AG04450 (cell line): ENCODE results near the gene CAPN1. TPM values are rescaled to one million over a fixed set of nuclear protein-coding genes. Genes with fewer than 3 reads are reported as not detected.
A peak's percentile ranks its signal among the peaks of the same experiment; 100 is the strongest.

Experiments used
- CTCF ChIA-PET: fragments of 300-600, 350-600 bp; formaldehyde crosslinking; extraction: SDS; loops from one replicate; lab custom pipeline; 2022; ENCODE audit warnings: antibody characterized with exemption, inconsistent platforms; lab: Charles Lee
- POLR2A ChIA-PET: fragments of 350-600 bp; formaldehyde crosslinking; extraction: SDS; loops from one replicate; lab custom pipeline; 2021; ENCODE audit warnings: antibody characterized with exemption, inconsistent platforms; lab: Yijun Ruan, JAX
- DNase-seq: peaks from one replicate; pipeline ENCODE4 v3.0.0-alpha.2; 2011; ENCODE audit warnings: low read depth, low spot score
- H3K27ac ChIP-seq: one replicate; pipeline ENCODE4 v1.5.1; 2012; ENCODE audit warnings: low read depth, low read length, control low read depth
- H3K27me3 ChIP-seq: one replicate; pipeline ENCODE4 v1.6.0; 2012; ENCODE audit warnings: low read length; ENCODE audit not compliant: control insufficient read depth, insufficient read depth
- H3K4me3 ChIP-seq: 2 replicates; pipeline ENCODE4 v1.5.1; 2011; ENCODE audit warnings: mild to moderate bottlenecking, low read depth, low read length, control low read depth
- H3K9me3 ChIP-seq: 2 replicates; pipeline ENCODE4 v1.5.1; 2012; ENCODE audit warnings: low read length; ENCODE audit not compliant: control insufficient read depth, insufficient read depth
- CTCF ChIP-seq: IDR thresholded peaks from 2 replicates; pipeline ENCODE4 v1.5.1; 2011; ENCODE audit warnings: low read depth, low read length, control low read depth, inconsistent platforms
- polyA plus RNA-seq: library from polyadenylated mRNA; depleted of rRNA; stranded (reverse); fragments of >200 nt; gene quantifications from 2 replicates; pipeline ENCODE4 v1.2.3, GENCODE V29; 2011

Gene CAPN1
- polyA plus RNA-seq, 1 experiment = 84.1 TPM

- no peak for DNase-seq
Observed at GRCh38 chr11:65204646-65205601, 23.2 kb downstream of the CAPN1 start.

GRCh38 chr11:65205602-65205967 lies 23.9 kb downstream of the CAPN1 start:
- Histone ChIP-seq H3K27ac (no peak overlapping the region), H3K4me3 (no peak overlapping the region), H3K27me3 (no peaks in the 10 kb centered on the region), H3K9me3 (no peaks in the 10 kb centered on the region; the same call in 1 of the 2 replicates)
- CTCF ChIA-PET = interaction anchor here (0.6 to 2.0 kb wide), 7 partner anchors 9 to 129 kb away, joined by 3 to 5 read pairs (median 3); partner anchors contain the start of genes CAPN1 and DPF2
- POLR2A ChIA-PET = no interaction called here
- TF ChIP-seq CTCF = no peak
- DNase-seq = no peak

More at GRCh38 chr11:65204646-65205601, 23.2 kb downstream of the CAPN1 start:
- ChIA-PET CTCF (interaction anchor here (0.6 to 2.0 kb wide), 12 partner anchors 8 to 130 kb away, joined by 3 to 9 read pairs (median 3); partner anchors contain the start of genes CAPN1 and DPF2), POLR2A (no interaction called here)
- H3K9me3 ChIP-seq = no peaks in the 10 kb centered on the region; the same call in 1 of the 2 replicates
- no peak overlapping the region for H3K27ac ChIP-seq
- TF ChIP-seq CTCF = peak; percentile 83
- H3K4me3 ChIP-seq = no peak overlapping the region
- H3K27me3 ChIP-seq = no peaks in the 10 kb centered on the region

GRCh38 chr11:65206441-65206841 lies 24.7 kb downstream of the CAPN1 start:
- H3K27ac ChIP-seq = no peak overlapping the region
- no peak for DNase-seq
- CTCF ChIA-PET = interaction anchor here (1.2 kb wide), 1 partner anchor 19 kb away, joined by 3 read pairs; no protein-coding TSS in a partner anchor
- no peak overlapping the region for H3K4me3 ChIP-seq
- no peak for TF ChIP-seq CTCF
- H3K27me3 ChIP-seq = no peaks in the 10 kb centered on the region
- POLR2A ChIA-PET = interaction anchor here (0.6 to 0.7 kb wide), 2 partner anchors 41 to 53 kb away, joined by 4 read pairs; no protein-coding TSS in a partner anchor
- no peaks in the 10 kb centered on the region; the same call in 1 of the 2 replicates for H3K9me3 ChIP-seq

- DNase-seq = no peak
- Histone ChIP-seq H3K9me3 (no peaks in the 10 kb centered on the region; the same call in 1 of the 2 replicates), H3K4me3 (no peak overlapping the region), H3K27ac (no peak overlapping the region), H3K27me3 (no peaks in the 10 kb centered on the region)
- CTCF ChIA-PET = interaction anchor here (0.7 to 1.2 kb wide), 2 partner anchors 18 to 659 kb away, joined by 3 to 6 read pairs; no protein-coding TSS in a partner anchor
- TF ChIP-seq CTCF = no peak
- POLR2A ChIA-PET = interaction anchor here (0.6 to 0.7 kb wide), 2 partner anchors 41 to 53 kb away, joined by 4 read pairs; no protein-coding TSS in a partner anchor
Observed at GRCh38 chr11:65206901-65207300, 25.2 kb downstream of the CAPN1 start.
